ENCODE data around the gene TET2. TPM values are rescaled to one million over a fixed set of nuclear protein-coding genes. Genes with fewer than 3 reads are reported as not detected.

TET2 gene
- total RNA-seq, 4 donors from 2014 or later = 31.9 to 69.0 (median 39.5) TPM

GRCh38 chr4:105112274-105112673, 34.4 kb upstream of the TET2 start:
- Histone ChIP-seq H3K9me3 (no peaks in the 10 kb centered on the region), H3K36me3 (no peaks in the 10 kb centered on the region), H3K4me1 (no peaks in the 10 kb centered on the region), H3K4me3 (no peak overlapping the region), H3K27me3 (no peaks in the 10 kb centered on the region), H3K27ac (no peak overlapping the region)
- TF ChIP-seq POLR2AphosphoS5 (IDR thresholded peaks at IDR 0.05) (no peak), EP300 (IDR thresholded peaks at IDR 0.05) (no peak), POLR2A (IDR thresholded peaks at IDR 0.05) (no peak)
- TF ChIP-seq, protein P1, sequence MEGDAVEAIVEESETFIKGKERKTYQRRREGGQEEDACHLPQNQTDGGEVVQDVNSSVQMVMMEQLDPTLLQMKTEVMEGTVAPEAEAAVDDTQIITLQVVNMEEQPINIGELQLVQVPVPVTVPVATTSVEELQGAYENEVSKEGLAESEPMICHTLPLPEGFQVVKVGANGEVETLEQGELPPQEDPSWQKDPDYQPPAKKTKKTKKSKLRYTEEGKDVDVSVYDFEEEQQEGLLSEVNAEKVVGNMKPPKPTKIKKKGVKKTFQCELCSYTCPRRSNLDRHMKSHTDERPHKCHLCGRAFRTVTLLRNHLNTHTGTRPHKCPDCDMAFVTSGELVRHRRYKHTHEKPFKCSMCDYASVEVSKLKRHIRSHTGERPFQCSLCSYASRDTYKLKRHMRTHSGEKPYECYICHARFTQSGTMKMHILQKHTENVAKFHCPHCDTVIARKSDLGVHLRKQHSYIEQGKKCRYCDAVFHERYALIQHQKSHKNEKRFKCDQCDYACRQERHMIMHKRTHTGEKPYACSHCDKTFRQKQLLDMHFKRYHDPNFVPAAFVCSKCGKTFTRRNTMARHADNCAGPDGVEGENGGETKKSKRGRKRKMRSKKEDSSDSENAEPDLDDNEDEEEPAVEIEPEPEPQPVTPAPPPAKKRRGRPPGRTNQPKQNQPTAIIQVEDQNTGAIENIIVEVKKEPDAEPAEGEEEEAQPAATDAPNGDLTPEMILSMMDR (IDR thresholded peaks at IDR 0.05) = no peak
- no peak for DNase-seq (ENCODE audit: low spot score in 2 of 2)
- 89% methylated on average over 1 of the region's 1 CpG for WGBS

DNA sequence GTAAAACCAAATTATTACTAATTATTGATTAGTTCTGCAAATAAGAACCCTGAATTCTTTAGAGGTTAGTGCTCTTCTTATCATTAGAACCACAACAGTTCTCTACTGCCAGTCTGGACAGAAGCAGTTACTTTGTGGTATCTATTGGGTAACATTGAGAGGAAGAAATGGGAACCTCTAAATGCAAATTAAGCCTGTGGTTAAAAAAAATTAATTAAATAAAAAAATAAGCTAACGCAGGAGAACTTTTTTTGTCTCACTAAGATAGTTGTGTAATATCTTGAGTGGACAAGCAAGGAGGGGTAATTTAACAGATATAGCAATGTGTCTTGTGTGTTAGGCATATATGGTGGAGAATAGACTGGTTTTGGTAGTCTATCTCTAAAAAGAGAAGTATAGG, 32.9 kb upstream of the TET2 start:
- WGBS = 48% methylated on average over 1 of the region's 1 CpG
- no peak for DNase-seq (ENCODE audit: low spot score in 2 of 2)
- Histone ChIP-seq H3K27me3 (no peaks in the 10 kb centered on the region), H3K36me3 (no peaks in the 10 kb centered on the region), H3K27ac (no peak overlapping the region), H3K4me1 (no peaks in the 10 kb centered on the region), H3K9me3 (no peaks in the 10 kb centered on the region), H3K4me3 (no peak overlapping the region)
- TF ChIP-seq, protein P1 (IDR thresholded peaks at IDR 0.05) = no peak
- TF ChIP-seq EP300 (IDR thresholded peaks at IDR 0.05) (no peak), POLR2A (IDR thresholded peaks at IDR 0.05) (no peak), POLR2AphosphoS5 (IDR thresholded peaks at IDR 0.05) (no peak)

DNA sequence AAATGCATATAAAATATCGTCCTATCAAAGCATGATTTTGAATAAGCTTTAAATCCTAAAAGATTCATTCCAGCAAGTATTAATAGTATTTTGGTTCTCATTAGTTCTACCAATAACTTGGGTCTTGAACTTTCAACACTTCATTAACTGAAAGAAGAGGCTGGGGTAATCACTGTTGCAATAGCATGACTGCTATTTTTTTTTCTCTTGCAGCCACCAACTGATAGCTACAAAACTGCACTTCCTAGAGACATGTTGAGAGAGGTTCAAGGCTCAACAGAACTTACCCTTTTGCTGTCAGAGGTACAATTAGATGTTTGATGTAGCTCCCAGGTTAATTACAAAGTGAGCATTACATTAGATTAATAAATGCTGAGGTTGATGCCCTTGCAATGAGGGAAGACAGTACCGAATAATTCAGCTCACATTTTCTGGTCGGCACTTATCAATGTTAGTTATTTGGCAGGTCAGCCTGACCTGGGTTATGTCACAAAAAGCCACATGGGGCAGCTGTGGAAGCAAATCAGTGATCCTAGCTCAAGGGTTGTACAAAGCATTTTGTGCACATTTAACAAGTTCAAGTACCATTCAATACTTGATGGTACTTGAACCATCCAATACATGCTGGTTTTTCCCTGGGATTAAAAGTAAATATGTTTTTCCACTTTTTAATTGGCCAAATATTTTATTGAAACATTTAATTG, 29.9 kb upstream of the TET2 start:
- no peak overlapping the region for H3K4me3 ChIP-seq
- no peaks in the 10 kb centered on the region for H3K9me3 ChIP-seq
- H3K27me3 ChIP-seq = no peaks in the 10 kb centered on the region
- no peak overlapping the region for H3K27ac ChIP-seq
- TF ChIP-seq, protein P1 (IDR thresholded peaks at IDR 0.05) = no peak
- no peak for TF ChIP-seq POLR2A (IDR thresholded peaks at IDR 0.05)
- TF ChIP-seq POLR2AphosphoS5 (IDR thresholded peaks at IDR 0.05) = no peak
- TF ChIP-seq EP300 (IDR thresholded peaks at IDR 0.05) = no peak
- WGBS = 80% methylated on average over 3 of the region's 3 CpGs
- no peaks in the 10 kb centered on the region for H3K36me3 ChIP-seq
- no peak for DNase-seq (ENCODE audit: low spot score in 2 of 2)
- no peaks in the 10 kb centered on the region for H3K4me1 ChIP-seq

DNA sequence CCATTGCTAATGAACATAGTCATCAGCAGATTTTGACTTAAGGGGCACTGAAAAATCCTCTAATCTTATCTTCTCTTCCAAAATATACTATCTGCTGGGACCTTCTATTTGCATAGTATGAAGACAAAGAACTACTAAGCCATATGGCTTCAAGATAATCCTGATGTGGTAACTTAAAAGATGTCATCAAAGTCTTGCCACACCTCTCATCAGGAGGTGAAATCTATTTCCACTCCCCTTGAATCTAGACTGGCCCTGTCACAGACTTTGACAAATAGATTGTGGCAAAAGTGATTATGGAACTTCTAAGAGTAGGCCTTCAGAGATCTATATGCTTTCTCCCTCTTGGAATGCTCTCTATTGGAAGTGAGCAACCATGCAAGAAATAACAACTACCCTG, 27.3 kb upstream of the TET2 start:
- H3K4me3 ChIP-seq = no peak overlapping the region
- no peaks in the 10 kb centered on the region for H3K36me3 ChIP-seq
- H3K27ac ChIP-seq = no peak overlapping the region
- H3K27me3 ChIP-seq = no peaks in the 10 kb centered on the region
- TF ChIP-seq POLR2AphosphoS5 (IDR thresholded peaks at IDR 0.05) (no peak), EP300 (IDR thresholded peaks at IDR 0.05) (no peak), POLR2A (IDR thresholded peaks at IDR 0.05) (no peak)
- TF ChIP-seq, protein P1 (IDR thresholded peaks at IDR 0.05) = no peak
- no peaks in the 10 kb centered on the region for H3K4me1 ChIP-seq
- no peak for DNase-seq (ENCODE audit: low spot score in 2 of 2)
- H3K9me3 ChIP-seq = no peaks in the 10 kb centered on the region

DNA sequence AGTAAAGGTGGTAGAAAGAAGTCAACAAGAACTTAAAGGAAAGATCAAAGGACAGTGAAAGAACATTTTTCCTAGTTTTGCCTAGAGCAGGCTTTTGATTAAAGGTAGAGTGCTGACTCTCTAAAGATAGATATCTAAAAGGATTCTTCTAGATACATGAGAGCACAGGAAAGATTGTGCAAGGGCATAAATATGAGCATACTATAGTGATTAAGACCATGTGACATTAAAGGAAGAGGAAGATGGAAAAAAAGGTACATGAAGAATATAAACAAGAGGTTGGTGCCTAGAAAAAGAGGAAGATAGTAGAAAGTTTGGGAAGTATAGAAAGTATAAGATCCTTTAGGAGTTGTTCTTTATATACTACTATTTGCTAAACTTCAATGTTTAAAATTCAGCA, 26.1 kb upstream of the TET2 start:
- no peaks in the 10 kb centered on the region for H3K27me3 ChIP-seq
- H3K9me3 ChIP-seq = no peaks in the 10 kb centered on the region
- no peaks in the 10 kb centered on the region for H3K36me3 ChIP-seq
- no peaks in the 10 kb centered on the region for H3K4me1 ChIP-seq
- no peak overlapping the region for H3K27ac ChIP-seq
- TF ChIP-seq EP300 (IDR thresholded peaks at IDR 0.05) (no peak), POLR2A (IDR thresholded peaks at IDR 0.05) (no peak), POLR2AphosphoS5 (IDR thresholded peaks at IDR 0.05) (no peak)
- TF ChIP-seq, protein P1 (IDR thresholded peaks at IDR 0.05) = no peak
- DNase-seq (ENCODE audit: low spot score in 2 of 2) = no peak
- no peak overlapping the region for H3K4me3 ChIP-seq
